GM18505 (cell line): ENCODE data around the gene CBLB.

Experiments
- ATAC-seq: cut with Tn5 transposase; IDR thresholded peaks from one replicate; pipeline ENCODE4 v1.9.1; 2021; ENCODE audit not compliant: unreplicated experiment
- POLR2A ChIP-seq: IDR thresholded peaks from 4 replicates; pipeline ENCODE4 v1.6.1; 2011; ENCODE audit warnings: borderline replicate concordance; ENCODE audit not compliant: insufficient read depth, insufficient read length; ENCODE audit errors: extremely low read depth

CBLB gene

GRCh38 chr3:105614288-105615030, 254.4 kb downstream of the CBLB start:
- no peak for ATAC-seq
- no peak for TF ChIP-seq POLR2A

- ATAC-seq, result no peak
- TF ChIP-seq POLR2A, result no peak
These were observed 255.7 kb downstream of the CBLB start for GRCh38 chr3:105613120-105613519.

DNA sequence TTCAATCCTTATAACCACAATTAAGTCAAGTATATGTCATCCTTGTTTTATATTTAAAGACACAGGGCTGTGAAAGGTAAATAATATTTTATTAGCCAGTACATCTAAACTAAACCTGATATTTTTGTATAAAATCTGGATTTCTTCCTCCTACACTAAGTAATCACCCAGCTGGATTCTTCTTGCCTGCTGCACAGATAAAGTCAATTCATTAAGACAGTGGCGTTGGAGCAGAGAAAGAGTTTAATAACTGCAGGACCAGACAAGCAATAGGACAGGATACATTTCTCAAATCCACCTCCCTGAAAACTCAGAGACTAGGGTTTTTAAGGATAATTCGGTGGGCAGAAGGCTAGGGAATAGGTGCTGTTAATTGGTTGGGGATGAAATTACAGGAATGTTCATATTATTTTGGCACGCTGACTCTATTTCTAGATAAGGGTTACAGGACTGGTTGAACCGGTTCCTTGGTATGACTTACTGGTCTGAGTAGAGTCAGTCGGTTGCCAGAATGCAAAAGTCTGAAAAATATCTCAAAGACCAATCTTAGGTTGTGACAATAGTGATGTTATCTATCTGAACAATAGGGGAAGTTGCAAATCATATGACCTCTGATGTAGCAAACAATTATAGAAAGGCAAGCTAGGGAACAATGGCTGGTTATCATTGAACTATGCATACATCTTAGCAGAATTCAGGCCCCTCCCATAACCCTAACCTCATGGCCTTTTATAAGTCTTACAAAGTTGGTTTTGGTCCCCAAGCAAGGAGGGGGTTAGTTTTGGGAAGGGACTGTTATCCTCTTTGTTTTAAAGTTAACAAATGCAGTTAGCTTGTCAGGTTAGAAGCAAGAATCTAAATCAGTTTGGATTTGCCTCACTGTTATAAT, 257.3 kb downstream of the CBLB start:
- no peak for TF ChIP-seq POLR2A
- no peak for ATAC-seq

DNA sequence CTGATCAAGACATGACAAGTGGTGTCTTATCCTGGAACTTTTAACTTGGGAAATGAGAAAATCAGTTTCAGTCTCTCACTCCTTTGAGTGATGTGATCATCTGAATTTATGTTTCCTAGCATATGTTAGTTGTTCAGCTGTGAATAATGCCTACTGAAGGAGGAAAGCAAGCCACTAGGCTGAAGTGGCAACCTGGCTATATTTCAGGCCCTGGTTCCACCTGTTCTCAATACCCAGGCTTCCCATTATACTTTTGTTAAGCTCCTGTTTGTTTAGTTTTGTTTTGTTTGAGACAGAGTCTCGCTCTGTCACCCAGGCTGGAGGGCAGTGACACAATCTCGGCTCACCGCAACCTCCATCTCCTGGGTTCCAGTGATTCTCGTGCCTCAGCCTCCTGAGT, 258.3 kb downstream of the CBLB start:
- ATAC-seq, result no peak
- TF ChIP-seq POLR2A, result no peak

DNA sequence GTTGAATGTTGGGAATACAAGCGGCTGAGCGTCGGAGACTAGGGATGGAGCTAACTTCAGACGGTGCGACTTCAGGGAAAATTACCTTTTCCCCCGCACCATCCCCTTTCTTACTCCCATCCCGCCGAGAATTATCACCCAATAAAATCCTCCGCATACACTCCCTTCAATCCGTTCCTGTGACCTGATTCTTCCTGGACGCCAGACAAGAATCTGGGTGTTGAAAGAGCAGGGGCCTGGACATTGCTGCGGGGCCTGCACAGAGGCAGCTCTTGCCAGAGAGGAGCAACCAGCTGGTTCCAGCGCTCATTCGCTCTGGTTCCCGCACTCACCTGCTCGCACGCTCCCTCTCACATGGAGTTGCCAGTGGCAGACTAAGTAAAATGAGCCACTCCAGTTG, 260.2 kb downstream of the CBLB start:
- no peak for ATAC-seq
- no peak for TF ChIP-seq POLR2A

GRCh38 chr3:105606016-105606415, 262.8 kb downstream of the CBLB start:
- no peak for ATAC-seq
- TF ChIP-seq POLR2A, result no peak
